ENCODE measurements around the gene PTPRD.
A peak's percentile ranks its signal among the peaks of the same experiment; 100 is the strongest.
"Not testable (repeated sequence)": the region's sequence is repeated elsewhere in the genome, so short reads cannot be mapped to it uniquely, and the experiment has no call there.

PTPRD gene

DNA sequence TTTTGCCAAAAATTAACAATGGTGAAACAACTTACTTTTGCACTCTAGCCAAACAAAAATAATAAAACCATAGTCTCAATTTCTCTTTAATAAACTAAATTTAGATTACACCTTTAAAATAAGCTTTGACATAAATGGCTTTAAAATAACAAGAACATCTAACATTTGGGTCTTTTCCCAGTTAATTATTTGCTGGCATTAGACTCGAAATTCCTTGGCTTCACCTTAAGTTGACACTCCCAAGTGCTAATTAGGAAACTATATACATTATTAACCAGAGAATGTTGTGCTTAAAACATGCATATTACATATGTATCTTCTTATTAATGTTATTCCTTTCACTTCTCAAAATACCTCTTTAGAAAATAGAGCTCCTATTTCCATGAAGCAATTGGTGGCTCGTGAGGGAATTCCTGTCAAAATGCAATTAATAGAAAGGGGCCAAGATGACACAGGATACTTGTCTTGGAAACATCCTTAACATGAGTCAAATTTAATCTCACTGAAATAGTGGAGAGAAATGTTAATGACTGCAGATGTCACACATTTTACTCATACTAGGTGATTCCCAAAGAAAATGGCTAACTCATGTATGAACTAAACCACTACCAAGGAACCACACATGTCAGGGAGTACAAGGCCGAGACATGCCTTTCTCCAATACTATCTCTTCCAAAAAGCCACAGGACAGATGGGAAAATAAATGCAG lies 1880.3 kb downstream of the PTPRD start:
- DNase-seq, result no peak

DNA sequence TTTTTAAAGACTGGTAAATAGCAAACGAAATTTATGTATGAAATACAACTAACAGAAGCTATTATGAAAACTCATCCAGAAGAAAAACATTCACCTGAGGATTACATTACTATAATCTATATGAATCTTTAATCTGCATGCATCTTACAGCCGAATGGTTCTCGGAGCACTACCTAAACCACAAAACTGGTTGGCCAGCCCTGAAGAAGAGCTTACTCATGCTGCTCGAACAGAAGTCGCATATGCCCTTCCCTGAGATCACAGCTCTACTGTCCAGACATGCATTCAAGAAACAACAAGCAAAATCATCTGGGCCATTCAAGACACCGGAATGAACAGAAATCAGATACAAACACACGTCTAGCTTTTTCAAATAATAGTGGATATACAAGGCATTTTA lies 1882.2 kb downstream of the PTPRD start:
- no peak for DNase-seq

DNA sequence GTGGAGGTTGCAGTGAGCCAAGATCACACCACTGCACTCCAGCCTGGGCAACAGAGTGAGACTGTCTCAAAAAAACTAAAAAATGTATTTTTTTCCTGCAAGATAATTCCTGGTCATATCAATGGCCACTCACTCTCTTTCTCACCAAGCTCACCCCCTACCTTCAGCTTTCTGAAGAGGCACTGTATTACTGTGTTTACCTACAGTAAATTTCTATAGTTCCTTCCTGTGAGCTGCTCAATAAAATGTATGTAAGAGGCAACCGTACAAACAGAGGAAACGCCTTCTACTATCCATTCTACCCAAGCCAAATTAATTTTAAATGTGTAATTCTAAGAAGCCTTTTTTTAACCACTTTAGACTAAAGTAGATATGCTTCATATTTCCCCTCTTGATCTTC lies 1883.9 kb downstream of the PTPRD start:
- no peak for DNase-seq

DNA sequence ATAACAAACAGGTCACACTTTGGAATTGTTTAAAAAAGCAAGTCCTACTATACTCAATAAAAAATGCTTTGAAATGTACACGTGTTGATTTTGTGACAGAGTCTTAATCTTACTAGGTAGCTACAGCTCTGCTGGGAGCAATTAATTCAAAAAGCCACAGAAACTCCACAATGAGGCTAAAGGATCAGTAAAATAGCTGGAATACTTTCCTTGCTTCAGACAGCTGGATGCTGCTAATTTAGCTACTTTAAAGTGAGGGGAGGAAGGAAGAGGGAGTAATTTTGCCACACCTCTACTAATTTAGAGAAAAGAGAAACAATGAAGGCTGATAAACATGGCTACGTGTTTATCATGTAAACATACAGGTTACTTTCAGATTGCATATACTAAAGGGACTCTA lies 1885.6 kb downstream of the PTPRD start:
- DNase-seq, result no peak

DNA sequence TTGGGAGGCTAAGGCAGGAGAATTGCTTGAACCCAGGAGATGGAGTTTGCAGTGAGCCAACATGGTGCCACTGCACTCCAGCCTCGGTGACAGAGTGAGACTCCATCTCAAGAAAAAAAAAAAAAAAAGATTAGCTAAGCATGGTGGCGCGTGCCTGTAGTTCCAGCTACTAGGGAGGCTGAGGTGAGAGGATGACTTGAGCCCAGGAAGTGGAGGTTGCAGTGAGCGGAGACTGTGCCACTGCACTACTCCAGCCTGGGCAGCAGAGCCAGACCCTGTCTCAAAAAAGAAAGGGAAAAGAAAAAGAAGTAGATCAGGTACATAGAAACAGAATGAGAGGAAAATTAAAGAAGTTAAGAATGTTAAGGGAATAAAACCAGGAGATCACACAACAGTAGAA lies 1886.1 kb downstream of the PTPRD start:
- no peak for DNase-seq

DNA sequence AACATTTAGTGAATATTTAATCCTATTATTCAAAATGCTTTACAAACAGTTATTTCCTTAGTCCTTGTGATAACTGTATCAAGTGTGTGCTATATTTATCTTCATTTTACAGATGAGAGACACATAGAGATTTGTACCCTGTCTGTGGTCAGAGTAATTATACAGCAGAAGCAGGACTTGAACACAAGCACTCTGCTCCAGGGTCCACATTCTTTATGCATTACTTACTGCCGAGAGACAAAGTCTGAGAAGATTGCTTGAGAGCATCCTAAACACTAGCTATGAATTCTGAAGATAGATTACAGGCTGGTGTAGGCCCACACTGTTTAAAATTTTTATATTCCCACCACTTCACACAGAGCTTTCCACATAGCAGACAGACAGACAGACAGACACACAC lies 1887.2 kb downstream of the PTPRD start:
- DNase-seq, result no peak

GRCh38 chr9:8724284-8725018 lies 1888.4 kb downstream of the PTPRD start:
- DNase-seq, result no peak

DNA sequence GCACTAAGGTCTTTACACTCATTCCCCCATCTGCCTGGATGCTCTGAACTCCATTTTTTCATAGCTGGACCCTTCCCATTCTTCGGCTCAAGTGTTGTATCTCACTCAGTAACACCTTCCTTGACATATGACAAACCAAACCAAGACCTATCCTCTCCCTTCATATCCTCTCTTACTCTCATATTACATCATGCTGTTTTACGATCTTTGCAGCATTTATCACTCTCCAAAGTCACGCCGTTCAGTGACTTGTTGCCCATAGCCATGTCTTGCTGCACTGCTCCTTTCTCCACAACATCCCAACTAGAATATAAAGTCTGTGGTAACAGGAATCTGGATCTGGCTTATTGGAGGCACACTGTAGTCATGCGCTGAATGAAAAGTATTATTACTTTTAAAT lies 1889.6 kb downstream of the PTPRD start:
- DNase-seq, result no peak

DNA sequence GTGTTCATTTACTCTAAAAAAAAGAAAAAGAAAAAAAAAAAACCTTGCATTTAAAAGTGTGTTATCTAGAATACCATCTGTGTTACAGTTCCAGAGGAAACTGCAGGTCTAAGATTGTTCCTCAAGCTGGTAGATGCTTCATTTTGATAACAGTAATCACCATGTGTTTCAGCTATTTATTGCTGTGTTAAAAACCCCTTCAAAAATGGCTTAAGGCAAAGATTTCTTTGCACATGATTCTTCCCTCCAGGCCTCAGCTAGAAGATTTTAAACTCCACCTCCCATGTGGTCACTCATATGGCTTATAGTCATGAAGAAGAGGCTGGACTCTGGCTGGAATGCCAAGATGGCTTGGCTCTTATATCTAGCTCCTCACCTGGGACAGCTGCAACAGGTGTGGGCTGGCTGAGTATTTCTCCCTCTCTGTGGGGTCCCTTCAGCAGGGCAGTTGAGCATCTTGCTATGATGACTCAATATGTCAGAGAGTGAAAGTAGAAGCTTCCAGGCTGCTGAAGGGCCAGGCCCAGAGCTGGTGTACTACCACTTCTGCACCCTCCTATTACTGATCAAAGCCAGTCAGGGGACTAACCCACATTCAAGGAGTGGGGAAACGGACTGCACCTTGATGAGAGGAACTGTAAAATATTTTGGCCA lies 1892.8 kb downstream of the PTPRD start:
- no peak for DNase-seq

DNA sequence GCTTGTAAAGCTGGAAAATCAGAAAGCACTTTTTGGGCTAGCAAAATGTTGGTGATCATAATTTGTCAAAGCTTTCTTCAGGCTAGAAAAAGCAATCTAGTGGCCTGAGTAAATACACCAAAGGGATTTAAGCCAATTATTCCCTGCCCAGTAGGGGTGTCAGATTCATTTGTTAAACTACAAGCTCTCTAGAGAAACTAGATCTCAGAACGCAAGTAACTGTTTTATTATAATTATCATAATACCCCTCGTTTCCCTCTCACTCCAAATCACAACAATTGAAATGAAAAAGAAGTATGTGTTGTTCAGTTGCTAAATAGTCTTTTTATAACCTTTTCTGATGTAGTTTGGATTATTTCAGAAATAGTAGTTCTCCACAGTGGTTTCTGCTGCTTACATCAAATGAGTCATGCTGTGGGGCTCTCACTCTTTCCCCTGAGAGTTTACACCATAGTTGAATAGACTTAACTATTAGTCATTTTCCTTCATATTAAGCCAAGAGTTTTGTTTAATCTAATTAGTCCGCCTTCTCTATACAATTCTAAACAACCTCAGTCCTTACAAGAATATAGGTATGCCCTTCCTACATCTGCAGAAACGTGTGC lies 1894.6 kb downstream of the PTPRD start:
- DNase-seq, result peak; percentile 17

GRCh38 chr9:8717146-8717545 lies 1895.7 kb downstream of the PTPRD start:
- DNase-seq, result no peak

DNA sequence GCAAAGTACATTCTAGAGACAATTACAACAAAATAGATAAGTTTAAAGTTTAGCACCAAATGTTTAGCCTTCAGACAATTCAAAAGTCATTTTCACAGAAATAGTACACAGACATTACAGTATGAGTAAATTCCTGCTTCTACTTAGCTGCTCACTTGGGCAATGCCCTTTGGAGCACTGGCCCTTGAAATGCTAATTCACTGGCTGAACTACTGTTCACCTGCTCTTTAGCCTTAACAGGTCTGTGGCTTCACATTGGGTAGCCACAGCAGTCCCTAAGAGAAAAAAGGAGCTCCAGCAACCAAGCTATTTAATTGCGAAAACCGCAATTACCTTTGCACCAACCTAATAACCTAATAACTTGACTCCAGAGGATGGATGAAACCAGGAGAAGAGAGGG lies 1897.0 kb downstream of the PTPRD start:
- DNase-seq, result no peak

GRCh38 chr9:8713811-8714165 lies 1899.0 kb downstream of the PTPRD start:
- no peak for DNase-seq

GRCh38 chr9:8713149-8713810 lies 1899.5 kb downstream of the PTPRD start:
- DNase-seq, result no peak

GRCh38 chr9:8709731-8710130 lies 1903.1 kb downstream of the PTPRD start:
- no peak for DNase-seq

DNA sequence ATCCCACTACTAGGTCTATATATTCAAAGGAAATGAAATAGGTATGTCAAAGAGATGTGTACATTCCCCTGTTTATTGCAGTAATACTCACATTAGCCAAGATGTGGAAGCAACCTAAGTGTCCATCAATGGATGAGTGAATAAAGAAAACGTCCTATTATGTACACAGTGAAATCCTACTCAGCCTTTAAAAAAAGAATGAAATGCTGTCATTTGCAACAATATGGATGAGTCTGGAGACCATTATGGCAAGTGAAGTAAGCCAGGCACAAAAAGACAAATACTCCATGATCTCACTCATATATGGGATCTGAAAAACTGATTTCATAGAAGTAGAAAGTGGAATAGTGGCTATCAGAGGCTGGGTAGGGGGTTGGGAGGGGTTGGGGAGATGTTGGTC lies 1904.1 kb downstream of the PTPRD start:
- DNase-seq, result no peak

DNA sequence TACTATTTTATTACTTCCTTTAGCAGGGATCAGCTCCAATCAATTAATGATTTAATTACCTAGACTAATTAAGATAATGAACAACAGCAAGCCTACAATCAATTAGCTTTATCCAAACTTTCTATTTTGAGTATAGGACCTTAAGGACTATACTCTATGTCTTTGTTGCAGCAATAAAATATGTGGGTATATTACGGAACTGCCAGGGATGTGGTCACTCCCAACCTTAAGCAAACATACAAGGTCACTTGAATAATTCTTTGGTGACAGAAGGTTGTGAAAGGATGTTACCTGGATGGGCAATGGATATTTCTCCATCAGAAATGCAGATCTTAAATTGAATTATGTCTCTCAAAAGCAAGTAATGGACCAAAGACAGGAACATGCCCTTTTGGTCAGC lies 1905.8 kb downstream of the PTPRD start:
- no peak for DNase-seq

GRCh38 chr9:8706531-8706930 lies 1906.3 kb downstream of the PTPRD start:
- no peak for DNase-seq

DNA sequence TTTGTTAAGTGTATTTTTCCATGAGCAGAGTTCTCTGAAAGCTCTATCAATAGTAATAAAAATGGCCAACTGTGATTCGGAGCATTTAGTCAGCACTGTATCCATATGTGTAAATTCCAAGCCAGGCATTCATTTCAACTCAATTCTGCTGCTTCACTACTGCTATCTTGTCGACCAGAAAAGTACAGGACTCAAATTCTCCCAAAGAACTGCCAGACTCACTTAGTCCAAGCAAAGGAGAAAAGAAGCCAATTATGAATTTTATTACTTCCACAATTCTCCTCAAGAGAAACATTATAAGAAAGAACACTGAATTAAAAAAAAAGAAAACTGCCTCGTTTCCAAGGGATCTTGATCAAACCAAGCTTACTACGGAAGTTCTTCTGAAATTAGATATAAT lies 1906.9 kb downstream of the PTPRD start:
- DNase-seq, result no peak

DNA sequence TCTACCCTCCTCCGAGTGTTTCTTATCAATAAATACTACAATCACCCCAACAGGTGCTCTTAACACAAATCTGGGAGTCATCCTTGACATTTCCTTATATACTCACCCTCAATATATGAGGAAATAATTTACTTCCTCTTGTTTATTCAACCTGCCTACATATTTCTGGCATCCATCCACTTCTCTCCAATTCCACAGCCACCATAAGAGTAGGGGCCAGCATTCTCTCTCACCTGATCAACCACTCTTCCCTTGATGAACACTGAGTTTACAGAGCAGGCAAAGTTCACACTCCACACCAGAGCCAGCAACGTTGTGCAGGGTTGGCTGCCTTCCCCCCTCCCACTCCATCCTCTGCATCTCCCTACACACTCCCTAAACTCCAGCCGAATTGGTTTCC lies 1908.9 kb downstream of the PTPRD start:
- no peak for DNase-seq

- no peak for DNase-seq
These were observed 1910.9 kb downstream of the PTPRD start for GRCh38 chr9:8701904-8702303.

GRCh38 chr9:8697565-8697964 lies 1915.2 kb downstream of the PTPRD start:
- DNase-seq, result not testable (repeated sequence)

GRCh38 chr9:8696516-8696915 lies 1916.3 kb downstream of the PTPRD start:
- no peak for DNase-seq
